ENCODE measurements around the gene KIAA0513.

KIAA0513 gene

GRCh38 chr16:85027349-85027957 lies at the start of gene KIAA0513:
TSS of gene KIAA0513 (plus strand) at chr16:85027795. CDS start at chr16:85067072, 39,277 bp downstream.
- peak; percentile 91 for DNase-seq (ENCODE audit: low read depth)

DNA sequence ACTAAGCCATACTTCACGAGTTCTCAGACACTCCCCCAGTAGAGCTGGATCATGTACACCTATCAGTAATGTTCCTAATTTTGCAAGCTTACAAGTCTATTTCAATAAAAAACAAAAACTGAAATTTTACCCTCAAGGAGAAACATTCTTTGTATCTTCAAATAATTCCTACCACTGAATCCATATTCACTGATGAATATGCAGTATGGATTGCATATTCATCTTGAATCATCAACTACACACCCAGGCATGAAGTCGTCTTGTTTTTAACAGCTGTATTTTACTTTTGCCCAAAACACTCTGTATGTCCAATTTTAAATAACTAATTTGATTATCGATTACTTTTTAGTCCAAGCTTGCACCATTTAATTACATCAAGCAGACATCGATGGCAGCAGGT lies 48.1 kb upstream of the KIAA0513 start:
- no peak for DNase-seq (ENCODE audit: low read depth)

GRCh38 chr16:84982434-84982833 lies 45.2 kb upstream of the KIAA0513 start:
- DNase-seq (ENCODE audit: low read depth), result no peak

GRCh38 chr16:84985079-84986065 lies 42.2 kb upstream of the KIAA0513 start:
- no peak for DNase-seq (ENCODE audit: low read depth)

DNA sequence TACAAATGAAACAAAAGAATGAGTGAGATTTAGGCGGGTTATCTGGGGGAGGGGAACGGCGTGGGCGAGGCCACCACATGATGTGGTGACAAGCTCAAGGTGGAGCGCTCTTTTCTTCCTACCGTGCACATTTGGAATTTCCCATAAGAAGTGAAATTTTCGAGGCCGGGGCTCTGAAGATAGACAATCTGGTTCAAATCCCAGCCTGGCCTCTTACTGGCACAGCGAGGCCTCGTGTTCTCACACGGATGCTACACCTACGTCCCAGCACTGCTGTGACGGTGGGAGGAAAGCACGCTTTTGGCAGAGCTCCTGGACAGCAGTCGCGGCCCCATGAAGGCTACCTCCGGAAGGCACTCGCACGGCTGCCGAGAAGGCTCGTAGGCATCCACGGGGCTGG lies 41.5 kb upstream of the KIAA0513 start:
- DNase-seq (ENCODE audit: low read depth), result no peak

- DNase-seq (ENCODE audit: low read depth), result no peak
Observed at GRCh38 chr16:84986879-84987278, 40.7 kb upstream of the KIAA0513 start.

- DNase-seq (ENCODE audit: low read depth), result no peak
Observed at GRCh38 chr16:84988328-84989080, 39.1 kb upstream of the KIAA0513 start.

DNA sequence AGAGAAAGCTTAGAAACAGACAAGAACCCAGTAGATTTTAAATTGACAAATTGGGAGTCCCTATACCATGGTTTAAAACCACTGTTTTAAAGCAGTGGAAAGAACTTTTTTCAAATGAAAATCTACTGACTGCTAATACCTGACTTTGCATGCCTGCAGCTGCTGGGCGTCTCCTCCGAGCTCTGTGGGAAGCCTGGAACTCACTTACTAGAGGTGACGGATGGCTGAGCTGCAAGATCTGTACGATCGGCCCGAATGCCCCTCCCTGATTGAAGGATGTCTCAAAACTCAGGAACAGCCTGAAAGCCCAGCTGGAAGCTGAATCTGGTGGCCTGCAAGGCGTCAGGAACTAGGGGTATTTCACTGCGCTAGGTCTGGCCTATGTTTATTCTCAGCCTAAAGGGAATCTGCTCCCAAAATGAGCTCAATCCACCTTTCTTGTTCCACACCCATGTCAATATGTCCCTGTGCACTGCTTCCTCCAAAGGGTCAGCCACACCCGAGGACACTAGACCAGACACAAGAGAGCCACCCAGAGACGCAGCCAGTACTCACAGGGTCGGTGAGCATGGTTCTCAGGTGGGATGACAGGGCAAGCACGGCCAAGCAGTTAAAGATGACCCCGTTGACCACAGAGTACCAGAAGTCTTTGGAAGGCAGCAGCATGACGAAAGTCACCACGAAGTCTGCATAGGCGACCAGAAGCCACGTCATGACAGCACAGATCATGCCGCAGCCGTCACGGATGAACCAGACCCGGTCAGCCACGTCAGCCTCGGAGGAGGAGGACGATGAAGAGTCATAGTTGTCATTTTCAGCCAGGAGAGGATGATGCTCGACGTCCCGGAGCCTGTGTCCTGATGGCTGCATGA lies 37.6 kb upstream of the KIAA0513 start:
- no peak for DNase-seq (ENCODE audit: low read depth)

DNA sequence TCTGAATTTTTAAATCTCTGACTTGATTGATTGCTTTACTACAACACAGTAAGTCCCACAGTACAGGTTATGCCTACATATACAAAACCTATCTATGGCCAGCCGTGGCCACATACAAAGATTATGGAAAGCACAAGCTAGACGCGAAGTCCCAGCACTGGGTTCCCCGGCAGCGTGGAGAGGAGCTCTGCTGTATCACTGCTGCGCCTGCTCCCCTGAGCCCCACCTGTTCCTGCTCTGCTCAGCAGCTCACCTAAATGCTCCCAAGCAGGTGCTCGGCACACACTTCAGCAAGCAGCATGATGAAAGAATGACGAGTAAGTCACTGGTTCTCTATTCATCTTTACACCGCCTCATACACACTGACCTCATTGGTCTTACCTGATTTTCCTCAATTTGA lies 36.8 kb upstream of the KIAA0513 start:
- no peak for DNase-seq (ENCODE audit: low read depth)

- DNase-seq (ENCODE audit: low read depth), result no peak
Observed at GRCh38 chr16:84992717-84993075, 34.9 kb upstream of the KIAA0513 start.

DNA sequence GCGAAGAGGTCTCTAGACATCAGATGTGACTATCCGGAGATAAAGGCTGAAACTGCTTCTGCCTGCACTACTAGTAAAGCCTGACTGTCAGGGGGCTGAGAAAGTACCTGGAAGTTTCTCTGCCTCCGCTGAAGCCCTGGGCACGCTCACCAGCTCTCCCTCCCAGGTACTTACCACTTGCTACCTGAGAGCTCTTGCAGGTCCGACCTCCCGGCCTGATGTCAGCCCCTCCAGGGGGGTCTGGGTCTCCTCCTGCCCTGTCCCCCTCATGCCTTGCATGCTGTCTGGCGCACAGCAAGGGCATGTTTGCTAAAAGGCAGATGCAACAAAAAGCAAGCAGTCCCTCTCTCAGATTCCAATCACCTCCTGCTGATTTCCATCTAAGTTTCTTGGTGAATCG lies 33.7 kb upstream of the KIAA0513 start:
- no peak for DNase-seq (ENCODE audit: low read depth)

DNA sequence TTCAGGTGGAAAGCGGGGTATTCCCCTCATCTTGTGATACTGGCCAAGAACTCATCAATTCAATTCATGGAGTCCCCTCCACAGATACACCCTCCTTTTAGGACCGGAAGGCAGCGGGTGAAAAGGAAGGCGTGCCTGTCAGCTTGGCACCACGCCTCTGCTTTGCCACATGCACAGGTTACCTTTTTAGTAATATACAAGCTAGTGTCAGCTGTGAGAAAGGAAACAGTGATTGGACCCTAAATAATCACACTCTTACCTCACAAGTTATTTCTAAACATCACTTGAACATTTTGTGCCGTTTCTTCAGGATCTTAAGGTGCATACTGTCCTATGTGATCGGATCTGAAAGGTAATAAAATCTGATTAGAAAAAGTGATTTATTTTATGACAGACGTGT lies 31.9 kb upstream of the KIAA0513 start:
- DNase-seq (ENCODE audit: low read depth), result no peak

- no peak for DNase-seq (ENCODE audit: low read depth)
Observed at GRCh38 chr16:84996365-84996764, 31.2 kb upstream of the KIAA0513 start.

GRCh38 chr16:84999200-84999599 lies 28.4 kb upstream of the KIAA0513 start:
- no peak for DNase-seq (ENCODE audit: low read depth)

DNA sequence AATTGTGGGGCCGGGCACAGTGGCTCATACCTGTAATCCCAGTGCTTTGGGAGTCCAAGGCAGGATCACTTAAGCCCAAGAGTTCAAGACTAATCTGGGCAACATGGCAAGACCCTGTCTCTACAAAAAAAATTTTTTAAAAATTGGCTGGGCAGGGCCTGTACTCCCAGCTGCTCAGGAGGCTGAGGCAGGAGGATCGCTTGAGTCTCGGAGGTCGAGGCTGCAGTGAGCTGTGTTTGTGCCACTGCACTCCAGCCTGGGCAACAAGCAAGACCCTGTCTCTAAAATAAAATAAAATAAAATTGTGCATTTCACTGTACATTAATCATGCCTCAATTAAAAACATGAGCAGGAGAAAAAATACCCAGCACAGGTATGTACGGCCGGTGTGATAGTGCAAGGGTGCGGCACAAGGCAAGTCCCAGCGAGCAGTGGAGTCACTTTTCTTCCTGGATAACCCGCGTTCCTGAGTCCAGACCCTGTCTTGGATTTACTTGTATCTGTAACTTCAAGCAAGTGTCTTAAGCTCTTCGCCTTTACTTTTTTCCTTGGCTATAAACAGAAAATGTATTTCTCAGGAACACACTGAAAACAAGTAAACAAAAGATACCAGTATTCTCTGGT lies 27.6 kb upstream of the KIAA0513 start:
- no peak for DNase-seq (ENCODE audit: low read depth)

GRCh38 chr16:85002099-85002541 lies 25.5 kb upstream of the KIAA0513 start:
- DNase-seq (ENCODE audit: low read depth), result no peak

DNA sequence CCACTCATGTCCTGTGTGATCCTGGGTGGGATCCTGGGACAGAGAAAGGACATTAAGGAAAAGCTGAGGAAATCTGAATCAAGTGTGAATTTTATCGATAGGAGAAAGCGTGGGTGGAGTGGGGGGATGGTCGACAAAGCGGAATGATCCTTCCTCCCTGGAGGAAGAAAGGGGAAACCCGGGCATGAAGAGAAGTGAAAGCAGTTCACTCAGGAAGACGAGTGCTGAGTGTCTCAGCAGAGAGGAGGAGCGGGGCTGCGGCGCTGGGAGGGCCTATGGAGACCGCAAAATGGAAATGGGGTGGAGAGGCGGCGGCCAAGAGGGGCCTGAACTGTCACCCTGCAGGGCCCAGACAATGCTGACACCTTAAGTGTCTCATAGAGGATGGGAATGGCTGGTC lies 25.0 kb upstream of the KIAA0513 start:
- DNase-seq (ENCODE audit: low read depth), result no peak

- DNase-seq (ENCODE audit: low read depth), result no peak
Observed at GRCh38 chr16:85003076-85003475, 24.5 kb upstream of the KIAA0513 start.

- no peak for DNase-seq (ENCODE audit: low read depth)
Observed at GRCh38 chr16:85003725-85004586, 23.6 kb upstream of the KIAA0513 start.

- no peak for DNase-seq (ENCODE audit: low read depth)
Observed at GRCh38 chr16:85004587-85005205, 22.9 kb upstream of the KIAA0513 start.
